HS-27A (cell line): Measurements from ENCODE around the gene CYB561D2.

Experiments
- DNase-seq: peaks from one replicate; pipeline ENCODE4 v3.0.0-alpha.2; 2012; ENCODE audit warnings: low read depth, missing footprints

CYB561D2 gene

DNA sequence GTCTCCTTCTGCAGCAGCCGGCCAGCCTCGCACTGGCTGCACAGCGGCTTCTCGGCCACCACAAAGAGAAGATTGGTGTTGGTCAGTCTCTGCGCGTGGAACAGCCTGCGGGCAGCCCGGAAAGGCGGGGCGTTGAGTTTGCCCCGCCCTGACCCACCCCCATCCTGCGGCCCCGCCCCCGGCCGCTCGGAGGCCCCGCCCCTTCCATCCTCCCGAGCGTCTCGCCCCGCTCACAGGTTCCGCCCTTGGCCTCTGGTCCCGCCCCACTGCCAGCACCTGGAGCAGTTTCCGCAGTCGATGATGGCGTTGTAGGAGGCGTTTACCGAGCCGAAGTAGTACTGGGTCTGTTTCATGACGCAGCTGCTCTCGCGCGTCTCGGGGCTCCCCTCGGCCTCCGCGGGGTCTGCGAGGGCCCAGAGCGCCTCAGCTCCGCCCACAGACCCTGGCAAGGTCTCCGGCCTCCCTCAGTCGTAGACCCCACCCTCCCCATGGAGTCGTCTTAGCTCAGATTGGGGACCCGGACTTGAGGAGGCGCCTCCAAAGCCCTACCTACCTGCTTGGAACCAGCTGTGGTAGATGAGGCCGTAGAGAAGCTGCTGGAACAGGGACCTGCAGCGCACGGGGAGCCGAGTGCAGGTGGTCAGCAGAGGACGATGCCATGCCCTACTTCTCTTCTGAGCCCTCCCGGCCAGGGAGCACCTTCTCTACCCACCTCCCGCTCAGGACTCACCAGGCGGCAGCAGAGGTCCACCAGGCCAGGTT, 14.6 kb downstream of the CYB561D2 start:
- DNase-seq = no peak

DNA sequence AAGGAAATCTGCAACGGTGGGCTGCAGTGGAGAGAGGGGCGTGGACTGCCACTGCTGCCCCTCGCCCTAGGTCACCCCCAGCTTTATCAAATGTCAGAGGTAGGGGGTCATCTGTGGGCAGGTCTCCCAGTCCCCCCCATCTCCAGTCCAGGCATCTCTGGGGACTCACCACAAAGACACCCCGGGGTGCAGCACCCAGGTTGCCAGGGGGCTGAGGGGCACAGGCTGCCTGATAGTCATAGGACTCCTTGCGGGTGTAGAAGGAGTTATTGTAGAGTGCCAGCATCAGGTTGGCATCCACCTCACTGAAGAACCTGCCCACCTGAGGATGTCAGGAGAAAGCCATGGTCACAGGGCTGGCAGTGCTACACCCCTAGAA, 15.2 kb downstream of the CYB561D2 start:
- DNase-seq = no peak

DNA sequence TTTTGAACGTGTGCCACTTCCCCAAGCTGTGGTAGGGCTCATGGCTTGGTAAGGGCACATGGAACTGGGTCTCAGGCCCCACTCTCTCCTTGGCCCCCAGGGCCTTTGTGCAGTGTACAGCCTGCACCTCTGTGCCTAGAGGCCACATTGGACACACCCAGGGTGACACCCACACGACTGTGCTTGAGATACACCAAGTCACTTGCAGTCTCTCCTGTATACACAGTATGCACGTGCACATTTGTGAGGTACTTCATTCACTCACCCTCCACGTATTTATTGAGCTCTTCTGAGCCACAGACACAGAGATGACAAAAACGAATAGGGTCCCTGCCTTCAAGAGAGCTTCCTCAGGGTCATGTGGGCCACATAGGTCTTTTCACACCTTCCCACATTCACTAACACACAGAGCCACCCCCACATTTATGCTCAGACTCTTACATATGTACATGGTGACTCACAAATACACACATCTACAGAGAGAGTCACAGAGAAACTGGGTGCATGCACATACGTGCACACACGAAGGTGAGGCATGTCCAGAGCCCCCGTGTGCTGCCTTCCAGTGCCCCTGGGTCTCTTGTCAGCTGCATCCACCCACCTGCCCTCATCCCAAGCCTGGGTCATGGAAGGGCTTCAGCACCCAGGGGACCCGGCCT, 18.5 kb downstream of the CYB561D2 start:
- DNase-seq = no peak

DNA sequence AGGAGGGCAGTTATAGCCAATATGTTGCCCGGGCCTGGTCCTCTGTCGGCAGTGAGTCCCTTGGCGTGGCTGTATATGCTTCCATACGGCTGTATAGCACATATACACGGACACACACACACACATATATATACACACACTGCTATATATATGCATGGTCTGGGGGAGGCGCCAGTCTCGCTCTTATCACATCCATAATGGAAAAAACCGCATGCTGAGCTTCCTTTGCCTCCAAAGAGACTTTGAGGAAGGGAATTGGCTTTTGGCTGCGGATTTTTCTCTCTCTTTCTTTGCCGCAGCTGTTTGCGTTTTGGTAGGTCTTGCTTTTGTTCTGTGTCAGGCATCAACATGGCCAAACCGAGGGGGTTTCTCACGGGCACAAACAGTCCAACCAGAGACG, 19.9 kb downstream of the CYB561D2 start:
- no peak for DNase-seq

DNA sequence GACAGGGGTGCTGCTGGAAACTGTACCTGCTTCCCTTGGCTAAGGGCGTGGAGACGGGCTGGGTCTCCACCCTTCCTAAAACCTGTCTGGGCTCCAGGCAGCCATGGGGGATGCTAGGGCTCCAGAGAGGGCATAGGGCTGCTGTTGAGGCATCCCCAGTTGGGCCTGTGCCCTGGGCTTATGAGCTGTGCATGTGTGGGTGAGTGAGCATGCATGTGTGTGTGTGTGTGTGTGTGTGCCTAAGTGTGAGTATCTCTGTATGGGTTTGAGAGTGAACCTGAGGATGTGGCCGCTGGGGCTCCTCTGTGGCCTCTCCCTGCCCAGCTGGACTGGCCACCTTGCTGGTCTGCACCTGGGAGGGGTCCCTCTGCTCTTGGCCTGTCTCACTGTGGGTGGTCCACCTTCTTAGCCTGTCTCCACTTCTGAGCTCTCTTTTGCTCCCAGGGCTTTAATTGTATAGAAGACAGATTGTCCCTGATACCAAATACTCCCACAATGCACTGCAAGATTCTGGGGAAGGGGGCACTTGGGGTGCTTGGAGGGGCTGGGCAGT, 20.5 kb downstream of the CYB561D2 start:
- no peak for DNase-seq

DNA sequence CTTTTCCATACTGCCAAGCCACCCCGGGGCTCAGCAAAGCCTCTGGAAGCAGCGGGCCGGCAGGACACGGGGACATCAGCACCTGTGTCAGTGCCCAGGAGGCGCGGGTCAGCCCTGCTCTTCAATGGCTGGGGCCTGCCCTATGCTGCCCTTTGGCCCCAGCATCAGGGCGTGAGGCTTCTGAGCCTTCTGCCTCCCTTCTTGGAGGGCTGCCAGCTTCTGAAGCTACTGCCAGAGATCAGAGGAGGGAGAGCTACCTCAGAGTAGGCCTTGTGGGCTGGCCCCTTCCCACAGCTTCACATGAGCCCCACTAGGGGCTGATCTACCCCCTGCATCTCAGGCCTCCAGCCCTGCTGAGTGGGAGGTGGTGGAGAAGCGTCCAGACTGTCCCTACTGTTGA, 21.7 kb downstream of the CYB561D2 start:
- no peak for DNase-seq

DNA sequence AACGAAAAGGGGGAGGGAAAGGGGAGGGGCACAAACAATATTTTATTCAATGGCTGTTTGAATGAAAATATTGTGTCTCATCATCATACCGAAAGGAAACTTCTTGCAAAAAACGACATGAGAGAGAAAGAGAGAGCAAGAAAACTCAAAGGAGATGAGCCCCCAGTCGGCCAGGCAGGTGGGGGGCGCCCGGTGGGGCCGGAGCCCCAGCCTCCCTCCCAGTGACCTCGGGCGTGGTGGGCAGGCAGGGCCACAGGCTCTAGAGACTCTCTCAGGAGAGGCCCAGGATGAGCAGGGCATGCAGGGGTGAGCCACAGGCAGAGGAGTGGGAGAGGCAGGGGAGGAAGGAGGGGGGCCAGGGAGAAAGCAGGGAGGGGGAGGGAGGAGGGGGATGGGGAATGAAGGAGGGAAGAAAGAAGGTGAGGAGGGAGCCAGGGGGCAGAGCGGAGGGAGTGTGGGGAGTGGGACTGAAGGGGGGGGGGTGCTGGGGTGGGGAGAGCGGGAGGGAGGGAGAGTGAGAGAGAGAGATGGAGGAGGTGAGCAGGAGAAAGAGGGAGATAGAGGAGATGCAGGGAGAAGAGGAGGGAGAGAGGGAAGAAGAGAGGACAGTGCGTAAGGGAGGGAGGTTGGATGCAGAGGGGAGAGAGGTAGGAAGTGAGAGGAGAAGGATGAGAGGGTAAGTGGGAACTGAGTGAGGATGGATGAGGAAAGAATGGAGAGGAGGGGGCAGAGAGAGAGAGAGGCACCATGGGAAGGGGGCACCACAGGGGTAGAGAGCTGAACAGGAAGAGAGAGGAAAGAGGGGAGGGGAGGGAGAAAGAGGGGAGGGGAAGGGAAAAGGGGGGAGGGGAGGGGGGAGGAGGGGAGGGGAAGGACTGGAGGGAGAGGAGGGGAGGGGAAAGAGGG, 22.7 kb downstream of the CYB561D2 start:
- DNase-seq = no peak

DNA sequence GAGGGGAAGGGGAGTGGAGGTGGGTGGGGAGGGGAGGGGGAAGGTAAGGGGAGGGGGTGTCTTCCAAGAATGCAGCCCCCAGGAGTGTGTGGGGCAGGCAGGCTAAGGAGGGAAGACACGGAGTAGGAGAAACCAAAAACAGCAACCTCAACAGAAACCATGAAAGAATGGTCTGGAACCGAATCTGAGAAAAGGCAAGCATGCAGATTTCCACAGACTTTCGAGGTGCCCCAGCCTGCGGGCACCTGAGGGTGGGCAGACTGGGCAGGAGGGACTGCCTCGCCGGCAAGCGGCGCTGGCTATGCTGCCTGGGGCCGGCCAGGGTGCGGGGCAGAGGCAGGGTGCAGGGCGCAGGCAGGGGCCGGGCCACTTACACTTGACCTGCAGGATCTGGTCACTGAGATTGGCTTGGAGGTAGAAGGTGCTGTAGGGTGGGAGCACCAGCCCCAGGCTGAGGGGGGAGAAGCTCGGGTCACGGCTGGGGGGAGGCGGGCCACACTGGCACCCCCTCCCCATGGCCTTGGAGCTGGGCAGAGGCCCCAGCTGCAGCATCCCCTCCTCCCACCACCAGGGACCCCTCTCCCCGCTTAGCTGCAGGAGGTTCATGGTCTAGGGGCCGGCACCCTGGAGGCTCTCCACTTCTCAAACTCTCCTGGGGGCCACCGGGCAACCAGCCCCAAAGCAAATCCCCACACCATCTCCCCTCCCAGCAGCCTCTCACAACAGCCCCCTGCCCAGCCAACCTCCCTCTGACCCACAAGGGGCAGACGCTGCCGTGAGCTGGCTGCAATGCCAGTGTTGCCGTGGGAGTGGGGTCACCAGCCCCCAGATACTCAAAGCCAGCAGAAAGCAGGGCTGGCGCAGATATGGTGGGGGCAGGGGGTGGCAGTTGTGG, 23.9 kb downstream of the CYB561D2 start:
- DNase-seq = no peak

DNA sequence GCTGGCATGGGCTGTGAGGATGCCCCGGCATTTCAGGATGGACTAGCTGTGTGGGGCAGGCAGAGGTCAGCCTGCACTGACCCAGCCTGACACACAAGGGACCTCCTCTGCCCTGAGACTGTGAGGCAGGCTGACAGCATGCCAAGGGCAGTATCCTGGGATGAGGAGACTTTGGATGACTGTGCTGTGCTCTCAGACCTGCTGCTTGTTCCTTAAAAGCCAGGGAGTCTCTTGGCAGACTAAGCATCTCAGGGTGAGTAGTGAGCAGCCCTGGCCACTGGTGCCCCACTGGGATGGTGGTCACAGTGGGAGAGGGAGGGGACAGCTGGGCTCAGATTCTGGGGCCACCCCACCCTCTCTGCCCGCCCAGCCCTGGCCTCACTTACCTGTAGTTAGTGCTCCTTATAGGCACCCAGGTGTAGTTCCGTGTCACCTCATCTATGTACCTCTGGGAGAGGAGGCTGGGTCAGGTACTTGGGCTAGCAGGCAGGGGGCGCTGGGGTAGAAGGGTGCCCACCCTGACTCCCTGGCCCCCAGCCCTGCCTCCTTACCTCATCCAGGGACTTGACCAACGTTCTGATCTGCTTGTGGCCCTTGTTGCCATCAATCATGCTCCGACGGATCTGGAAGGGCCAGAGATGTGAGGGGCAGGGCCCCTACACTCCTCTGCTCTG, 24.7 kb downstream of the CYB561D2 start:
- DNase-seq = no peak

DNA sequence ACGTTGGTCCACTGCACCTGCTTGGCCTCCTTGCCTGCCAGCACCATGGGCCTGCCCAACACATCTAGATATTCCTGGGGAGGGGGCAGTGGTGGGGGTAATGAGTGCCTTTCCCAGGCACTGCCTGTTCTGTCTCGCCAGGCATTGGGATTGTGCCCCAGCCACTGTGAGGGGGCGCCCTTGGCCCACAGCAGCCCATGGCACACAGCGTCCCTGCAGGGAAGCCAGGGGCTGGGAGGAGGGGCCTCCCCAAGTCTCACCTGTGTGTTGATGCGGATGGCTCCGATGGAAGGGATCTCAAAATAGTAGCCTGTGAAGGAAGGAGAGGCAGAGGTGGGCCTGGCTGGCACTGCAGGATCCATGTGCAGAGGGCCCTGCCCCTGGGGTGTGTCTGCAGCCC, 27.4 kb downstream of the CYB561D2 start:
- no peak for DNase-seq

DNA sequence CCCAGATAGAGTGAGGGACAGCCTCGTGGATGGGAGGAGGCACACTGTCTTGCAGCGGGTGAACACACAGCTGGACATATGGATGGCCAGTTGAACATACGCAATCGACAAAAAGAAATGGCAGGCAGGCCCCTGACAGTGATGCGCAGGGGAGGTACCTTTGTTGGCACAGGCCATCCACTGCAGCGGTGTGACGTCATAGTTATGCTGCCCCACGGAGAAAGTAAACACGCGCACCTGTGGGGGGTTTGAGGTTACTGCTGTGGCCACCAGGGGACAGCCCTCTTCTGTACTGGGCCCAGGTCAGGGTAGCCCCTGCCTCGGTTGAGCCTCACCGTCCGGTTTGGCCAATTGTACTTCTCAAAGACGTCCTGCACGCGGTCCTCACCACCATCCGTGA, 28.1 kb downstream of the CYB561D2 start:
- no peak for DNase-seq

DNA sequence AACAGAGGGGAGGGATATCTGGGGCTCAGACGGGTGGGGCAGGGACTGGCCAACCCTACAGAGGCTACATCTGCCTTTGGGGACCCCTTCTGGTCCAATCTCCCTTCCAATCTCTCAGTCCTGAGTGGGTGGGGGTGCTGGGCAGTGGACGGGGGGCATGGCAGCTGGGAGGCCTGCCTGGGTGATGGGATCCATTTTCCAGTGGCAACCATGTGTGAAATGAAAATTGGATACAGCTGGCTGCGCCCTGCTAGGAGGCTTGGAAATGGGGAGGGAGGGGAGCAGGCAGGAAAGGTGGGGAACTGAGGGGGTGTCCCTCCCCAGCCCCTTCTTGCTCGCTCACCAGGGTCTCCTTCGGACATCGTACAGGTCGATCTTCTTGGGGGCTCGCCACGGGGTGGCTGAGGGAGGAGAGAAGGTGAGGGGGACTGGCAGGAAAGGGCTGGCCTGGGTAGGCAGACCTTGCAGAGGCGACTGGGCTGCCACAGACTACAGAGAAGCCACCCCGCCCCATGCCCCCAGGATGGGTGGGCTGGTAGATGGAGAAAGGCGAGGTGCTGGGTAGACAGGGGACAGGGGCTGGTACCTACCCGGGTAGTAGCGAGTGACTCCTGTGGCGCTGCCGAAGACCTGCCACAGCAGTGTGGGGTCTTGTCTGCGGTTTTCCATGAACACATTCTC, 29.9 kb downstream of the CYB561D2 start:
- no peak for DNase-seq

DNA sequence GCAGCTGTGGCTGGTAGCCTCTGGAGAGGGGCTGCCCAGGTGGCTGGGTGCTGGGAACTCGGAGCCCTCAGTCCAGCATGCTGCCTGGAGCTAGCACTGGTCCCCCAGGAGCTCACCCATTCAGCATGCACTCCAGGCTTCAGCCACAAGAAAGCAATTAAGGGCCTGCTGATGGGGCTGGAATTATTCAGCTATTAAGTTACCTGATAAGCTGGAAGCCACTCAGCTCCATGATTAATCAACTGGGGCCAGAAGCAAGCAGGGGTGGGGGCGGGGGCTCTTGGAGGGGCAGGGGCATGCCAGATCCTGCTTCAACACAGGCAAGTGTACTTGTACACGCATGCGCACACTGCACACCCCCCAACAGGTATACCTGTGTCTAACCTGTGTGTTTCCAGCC, 30.7 kb downstream of the CYB561D2 start:
- DNase-seq = no peak

DNA sequence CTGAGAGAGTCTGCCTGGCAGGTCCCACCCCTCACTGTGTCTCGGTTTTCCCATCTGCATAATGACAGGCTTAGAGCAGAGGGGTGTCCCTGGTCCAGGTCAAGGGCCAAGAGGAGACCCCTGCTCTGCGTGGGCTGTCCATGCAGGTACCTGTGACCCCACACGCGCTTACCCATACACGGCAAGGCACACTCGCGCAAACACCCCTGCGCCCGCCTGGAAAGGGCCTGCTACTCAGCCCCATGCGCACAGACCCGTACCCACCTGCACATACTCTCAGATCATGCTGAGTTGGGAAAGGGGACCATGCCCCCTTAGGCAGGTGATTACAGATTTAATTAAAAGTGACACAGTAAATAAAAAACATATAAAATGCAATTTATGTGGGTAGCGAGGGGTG, 32.1 kb downstream of the CYB561D2 start:
- no peak for DNase-seq

DNA sequence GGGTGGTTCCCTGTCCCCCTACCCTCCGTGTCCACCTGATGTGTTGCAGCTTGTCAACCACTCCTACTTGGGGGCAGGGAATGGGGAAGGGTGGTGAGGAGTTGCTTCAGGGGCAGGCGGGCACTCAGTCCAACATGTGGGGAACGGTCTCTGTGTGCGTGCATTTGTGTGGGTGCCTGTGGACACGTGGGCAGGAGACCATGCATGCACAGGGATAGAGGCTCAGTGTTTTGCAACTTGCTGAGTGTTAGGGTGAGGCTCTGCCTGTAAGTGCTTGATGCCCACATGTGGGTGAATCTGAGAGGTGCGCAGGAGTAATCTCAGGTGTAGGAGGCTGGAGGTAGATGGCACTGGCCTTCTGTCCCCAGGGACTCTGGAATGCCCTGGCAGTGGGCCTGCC, 33.1 kb downstream of the CYB561D2 start:
- DNase-seq = no peak

DNA sequence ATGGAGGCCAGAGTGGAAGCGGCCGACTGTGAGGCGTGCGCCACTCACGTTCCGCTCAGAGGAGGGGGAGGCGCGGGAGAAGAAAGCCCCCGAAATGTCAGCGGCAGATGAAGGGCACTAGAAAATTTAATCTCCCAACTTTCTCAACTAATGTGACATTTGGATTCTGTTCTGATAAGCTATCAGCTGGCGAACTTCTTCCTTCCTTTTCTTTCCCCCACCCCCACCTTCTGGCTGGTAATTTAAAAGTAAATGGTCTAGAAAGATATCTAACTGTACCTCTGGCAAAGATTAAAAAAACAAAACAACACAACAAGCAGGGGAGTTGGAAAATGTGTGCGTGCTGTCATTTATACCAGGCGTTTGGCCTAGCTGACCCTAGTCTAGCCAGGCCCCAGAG, 35.1 kb downstream of the CYB561D2 start:
- no peak for DNase-seq

DNA sequence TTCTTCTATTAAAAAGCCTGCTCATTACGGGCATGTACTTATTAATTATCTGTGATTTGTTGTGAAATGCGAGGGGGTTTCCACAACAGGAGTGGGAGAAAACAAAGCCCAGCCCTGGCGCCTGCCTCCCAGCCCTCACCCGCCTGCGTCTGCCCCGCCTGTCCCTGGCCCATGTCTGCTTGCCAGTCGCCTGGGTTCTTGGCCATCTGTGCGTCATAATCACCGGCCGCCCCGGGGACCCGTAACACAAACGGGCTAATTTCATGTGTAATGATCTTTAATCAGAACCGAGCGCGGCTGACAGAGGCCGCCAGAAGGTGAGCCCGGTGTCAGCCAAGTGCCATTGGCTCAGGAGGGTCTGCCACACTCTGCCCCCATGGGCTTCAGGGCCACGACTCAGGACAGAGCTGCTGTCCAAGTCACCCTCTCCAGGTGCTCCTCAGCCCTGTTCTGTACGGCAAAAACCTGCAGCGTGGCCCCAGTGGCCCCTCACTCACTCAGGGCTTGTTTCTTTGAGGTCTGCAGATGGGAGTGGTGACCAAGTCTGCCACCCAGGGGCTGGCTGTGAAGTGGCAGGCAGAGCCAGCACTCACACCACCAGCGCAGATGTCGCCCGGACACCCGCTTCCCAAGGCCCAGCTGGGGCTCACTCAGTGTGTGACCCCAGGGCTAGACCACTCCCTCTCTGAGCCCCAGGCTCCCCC, 37.5 kb downstream of the CYB561D2 start:
- DNase-seq = no peak

DNA sequence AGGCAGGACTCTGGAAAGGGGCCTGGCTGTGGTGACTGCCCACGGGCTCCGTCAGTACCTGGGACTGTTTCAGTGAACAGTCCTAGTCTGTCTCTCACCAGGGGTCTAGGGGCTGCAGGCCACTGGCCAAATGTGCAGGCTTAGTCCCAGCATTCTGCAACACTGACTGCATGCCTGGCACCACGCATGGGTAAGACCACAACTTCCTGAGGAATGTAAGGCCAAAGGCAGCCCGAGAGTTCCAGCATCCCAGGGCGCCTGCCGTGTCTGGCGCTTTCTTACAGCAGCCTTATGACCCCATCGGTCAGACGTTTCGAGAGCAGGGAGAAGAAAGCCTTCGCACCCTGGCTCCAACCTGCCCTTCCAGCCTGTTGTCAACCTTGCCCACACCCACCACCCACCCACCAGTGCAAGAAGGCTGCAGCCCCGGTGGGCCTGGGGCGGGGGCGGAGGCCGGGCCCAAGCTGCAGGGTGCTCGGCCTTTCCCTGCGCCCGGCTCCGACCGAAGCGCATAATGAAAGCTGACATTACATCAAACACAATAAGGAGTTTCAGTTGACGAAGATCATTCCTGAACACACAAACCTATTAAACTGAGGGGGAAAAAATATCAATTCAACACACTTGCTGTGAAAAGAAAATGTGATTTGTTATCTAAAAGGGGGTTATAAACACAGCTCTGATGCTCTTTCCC, 38.2 kb downstream of the CYB561D2 start:
- no peak for DNase-seq

DNA sequence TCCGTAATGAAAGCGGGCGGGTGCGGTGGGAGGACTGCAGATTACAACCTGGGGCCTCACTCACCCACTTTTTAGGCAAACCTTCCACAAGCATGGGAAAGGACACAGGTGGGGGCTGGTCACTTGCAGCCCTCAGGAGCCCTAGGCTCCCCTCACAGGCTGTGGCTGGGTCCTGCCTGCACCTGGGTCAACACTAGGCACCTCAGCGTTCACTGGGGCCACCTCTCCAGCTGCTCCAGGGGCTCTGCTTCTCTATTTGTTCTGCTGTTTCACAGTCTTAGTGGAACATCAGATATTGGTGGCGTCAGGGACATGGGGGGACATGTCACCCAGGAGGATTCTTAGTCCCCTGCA, 38.7 kb downstream of the CYB561D2 start:
- DNase-seq = no peak
